Skin epidermis (tissue), 12 donors: Measurements from ENCODE around the gene TTC3.
A peak's percentile ranks its signal among the peaks of the same experiment; 100 is the strongest.
"Not testable (repeated sequence)": the region's sequence is repeated elsewhere in the genome, so short reads cannot be mapped to it uniquely, and the experiment has no call there.

Experiments
- H3K27ac ChIP-seq, 21 experiments: fragments of 200-600 bp; sonication (generic) in 11 of 21; one replicate each; pipeline ENCODE4 v1.5.0; 2020; ENCODE audit warnings: mild to moderate bottlenecking in 3 of 21, inconsistent platforms in 2 of 21, moderate library complexity in 2 of 21
- H3K4me3 ChIP-seq, 7 experiments: fragments of 200-600 bp; sonication (generic) in 2 of 7; one replicate each; pipeline ENCODE4 v1.5.0; 2020; ENCODE audit warnings: inconsistent platforms in 2 of 7, mild to moderate bottlenecking in 2 of 7, moderate library complexity in 1 of 7

Gene TTC3

GRCh38 chr21:37208741-37209225 lies 135.7 kb downstream of the TTC3 start:
- peak overlapping the region in 1 of 21 experiments; percentile 73 for H3K27ac ChIP-seq
- no peak overlapping the region for H3K4me3 ChIP-seq

- no peak overlapping the region for H3K27ac ChIP-seq
- H3K4me3 ChIP-seq = no peak overlapping the region
Measured at GRCh38 chr21:37210130-37210529, 137.1 kb downstream of the TTC3 start.

- no peak overlapping the region for H3K27ac ChIP-seq
- no peak overlapping the region for H3K4me3 ChIP-seq
Measured at GRCh38 chr21:37210799-37211198, 137.7 kb downstream of the TTC3 start.

GRCh38 chr21:37214952-37215351 lies 141.9 kb downstream of the TTC3 start:
- no peak overlapping the region for H3K4me3 ChIP-seq

GRCh38 chr21:37219761-37220432 lies 146.8 kb downstream of the TTC3 start:
- Histone ChIP-seq H3K27ac (peak overlapping the region in 13 of 21 experiments; percentile 69 to 85 (median 81)), H3K4me3 (peak overlapping the region; percentile 45 to 80 (median 53))

More at GRCh38 chr21:37214952-37215351, 141.9 kb downstream of the TTC3 start:
- no peak overlapping the region for H3K27ac ChIP-seq

- Histone ChIP-seq H3K4me3 (peak overlapping the region; percentile 45 to 80 (median 53)), H3K27ac (peak overlapping the region in 20 of 21 experiments; percentile 10 to 85 (median 80))
Measured at GRCh38 chr21:37220433-37220980, 147.5 kb downstream of the TTC3 start.

- peak overlapping the region; percentile 45 to 80 (median 53) for H3K4me3 ChIP-seq
- peak overlapping the region in 20 of 21 experiments; percentile 10 to 85 (median 80) for H3K27ac ChIP-seq
Measured at GRCh38 chr21:37220981-37221664, 148.1 kb downstream of the TTC3 start.

- H3K4me3 ChIP-seq, H3K27ac ChIP-seq: not testable (repeated sequence)
Measured at GRCh38 chr21:37222248-37222647, 149.2 kb downstream of the TTC3 start.

GRCh38 chr21:37223804-37224345 lies 150.8 kb downstream of the TTC3 start:
- no peak overlapping the region for H3K4me3 ChIP-seq
- H3K27ac ChIP-seq = no peak overlapping the region

GRCh38 chr21:37224861-37225839 lies 152.1 kb downstream of the TTC3 start:
- peak overlapping the region in 2 of 21 experiments; percentile 15 to 62 for H3K27ac ChIP-seq

GRCh38 chr21:37226041-37226920 lies 153.2 kb downstream of the TTC3 start:
- peak overlapping the region in 1 of 21 experiments; percentile 15 for H3K27ac ChIP-seq
- H3K4me3 ChIP-seq = no peak overlapping the region

More at GRCh38 chr21:37224861-37225839, 152.1 kb downstream of the TTC3 start:
- no peak overlapping the region for H3K4me3 ChIP-seq

GRCh38 chr21:37227071-37228002 lies 154.3 kb downstream of the TTC3 start:
- Histone ChIP-seq H3K27ac (no peak overlapping the region), H3K4me3 (no peak overlapping the region)

- Histone ChIP-seq H3K4me3 (no peak overlapping the region), H3K27ac (no peak overlapping the region)
Measured at GRCh38 chr21:37228003-37228400, 154.9 kb downstream of the TTC3 start.

GRCh38 chr21:37230632-37231248 lies 157.7 kb downstream of the TTC3 start:
- no peak overlapping the region for H3K4me3 ChIP-seq
- H3K27ac ChIP-seq = no peak overlapping the region

GRCh38 chr21:37231249-37231645 lies 158.2 kb downstream of the TTC3 start:
- H3K27ac ChIP-seq = no peak overlapping the region
- no peak overlapping the region for H3K4me3 ChIP-seq

GRCh38 chr21:37231671-37232070 lies 158.6 kb downstream of the TTC3 start:
- no peak overlapping the region for H3K4me3 ChIP-seq

More at GRCh38 chr21:37231671-37232070, 158.6 kb downstream of the TTC3 start:
- no peak overlapping the region for H3K27ac ChIP-seq
